Panc1 (cell line): ENCODE results near the gene REXO4.

Experiments used
- TF ChIP-seq, protein P1 (sequence below), 2 experiments: IDR thresholded peaks; 2 replicates each; pipeline ENCODE4 v1.6.1; 2011 to 2012; ENCODE audit warnings: low read depth in 2 of 2, control low read depth in 1 of 2, low read length in 1 of 2, mild to moderate bottlenecking in 1 of 2, moderate library complexity in 1 of 2; ENCODE audit not compliant: insufficient read depth in 1 of 2
- TF ChIP-seq, protein P2 (sequence below): fragments of 450-650 bp; IDR thresholded peaks from 2 replicates; pipeline ENCODE4 v1.5.1; 2017; ENCODE audit warnings: mild to moderate bottlenecking

GRCh38 chr9:133441571-133441970 is 23.8 kb upstream of the REXO4 start:
- TF ChIP-seq, protein P1, sequence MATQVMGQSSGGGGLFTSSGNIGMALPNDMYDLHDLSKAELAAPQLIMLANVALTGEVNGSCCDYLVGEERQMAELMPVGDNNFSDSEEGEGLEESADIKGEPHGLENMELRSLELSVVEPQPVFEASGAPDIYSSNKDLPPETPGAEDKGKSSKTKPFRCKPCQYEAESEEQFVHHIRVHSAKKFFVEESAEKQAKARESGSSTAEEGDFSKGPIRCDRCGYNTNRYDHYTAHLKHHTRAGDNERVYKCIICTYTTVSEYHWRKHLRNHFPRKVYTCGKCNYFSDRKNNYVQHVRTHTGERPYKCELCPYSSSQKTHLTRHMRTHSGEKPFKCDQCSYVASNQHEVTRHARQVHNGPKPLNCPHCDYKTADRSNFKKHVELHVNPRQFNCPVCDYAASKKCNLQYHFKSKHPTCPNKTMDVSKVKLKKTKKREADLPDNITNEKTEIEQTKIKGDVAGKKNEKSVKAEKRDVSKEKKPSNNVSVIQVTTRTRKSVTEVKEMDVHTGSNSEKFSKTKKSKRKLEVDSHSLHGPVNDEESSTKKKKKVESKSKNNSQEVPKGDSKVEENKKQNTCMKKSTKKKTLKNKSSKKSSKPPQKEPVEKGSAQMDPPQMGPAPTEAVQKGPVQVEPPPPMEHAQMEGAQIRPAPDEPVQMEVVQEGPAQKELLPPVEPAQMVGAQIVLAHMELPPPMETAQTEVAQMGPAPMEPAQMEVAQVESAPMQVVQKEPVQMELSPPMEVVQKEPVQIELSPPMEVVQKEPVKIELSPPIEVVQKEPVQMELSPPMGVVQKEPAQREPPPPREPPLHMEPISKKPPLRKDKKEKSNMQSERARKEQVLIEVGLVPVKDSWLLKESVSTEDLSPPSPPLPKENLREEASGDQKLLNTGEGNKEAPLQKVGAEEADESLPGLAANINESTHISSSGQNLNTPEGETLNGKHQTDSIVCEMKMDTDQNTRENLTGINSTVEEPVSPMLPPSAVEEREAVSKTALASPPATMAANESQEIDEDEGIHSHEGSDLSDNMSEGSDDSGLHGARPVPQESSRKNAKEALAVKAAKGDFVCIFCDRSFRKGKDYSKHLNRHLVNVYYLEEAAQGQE (IDR thresholded peaks at IDR 0.05; ENCODE audit: insufficient read depth in 1 of 2, low read depth in 2 of 2, low read length in 1 of 2) = no peak
- TF ChIP-seq, protein P2, sequence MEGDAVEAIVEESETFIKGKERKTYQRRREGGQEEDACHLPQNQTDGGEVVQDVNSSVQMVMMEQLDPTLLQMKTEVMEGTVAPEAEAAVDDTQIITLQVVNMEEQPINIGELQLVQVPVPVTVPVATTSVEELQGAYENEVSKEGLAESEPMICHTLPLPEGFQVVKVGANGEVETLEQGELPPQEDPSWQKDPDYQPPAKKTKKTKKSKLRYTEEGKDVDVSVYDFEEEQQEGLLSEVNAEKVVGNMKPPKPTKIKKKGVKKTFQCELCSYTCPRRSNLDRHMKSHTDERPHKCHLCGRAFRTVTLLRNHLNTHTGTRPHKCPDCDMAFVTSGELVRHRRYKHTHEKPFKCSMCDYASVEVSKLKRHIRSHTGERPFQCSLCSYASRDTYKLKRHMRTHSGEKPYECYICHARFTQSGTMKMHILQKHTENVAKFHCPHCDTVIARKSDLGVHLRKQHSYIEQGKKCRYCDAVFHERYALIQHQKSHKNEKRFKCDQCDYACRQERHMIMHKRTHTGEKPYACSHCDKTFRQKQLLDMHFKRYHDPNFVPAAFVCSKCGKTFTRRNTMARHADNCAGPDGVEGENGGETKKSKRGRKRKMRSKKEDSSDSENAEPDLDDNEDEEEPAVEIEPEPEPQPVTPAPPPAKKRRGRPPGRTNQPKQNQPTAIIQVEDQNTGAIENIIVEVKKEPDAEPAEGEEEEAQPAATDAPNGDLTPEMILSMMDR = no peak
